ENCODE data around the gene IFT43. TPM values are rescaled to one million over a fixed set of nuclear protein-coding genes. Genes with fewer than 3 reads are reported as not detected.

IFT43 gene
- total RNA-seq, 2 donors from 2014 or later, result 46.3 to 49.6 TPM

GRCh38 chr14:75978249-75978731, 7.3 kb upstream of the IFT43 start:
- no peaks in the 10 kb centered on the region for H3K36me3 Mint-ChIP-seq (ENCODE audit: low read depth)
- no peaks in the 10 kb centered on the region for H3K9me3 Mint-ChIP-seq
- Histone ChIP-seq H3K27me3 (ENCODE audit: control insufficient read depth, insufficient read depth, low read length, poor library complexity, severe bottlenecking) (peaks cover 5% of the 10 kb centered on the region), H3K9ac (ENCODE audit: extremely low read depth, low read length, poor library complexity, severe bottlenecking) (no peak overlapping the region), H3K27ac (ENCODE audit: low read depth, low read length) (no peak overlapping the region), H3K9me3 (ENCODE audit: control insufficient read depth, low read length) (no peaks in the 10 kb centered on the region), H3K36me3 (ENCODE audit: control insufficient read depth, insufficient read depth, low read length) (no peaks in the 10 kb centered on the region), H3K4me1 (ENCODE audit: control insufficient read depth, insufficient read depth, low read length) (no peaks in the 10 kb centered on the region), H3K4me3 (ENCODE audit: low read length) (no peak overlapping the region)
- no peak for TF ChIP-seq CTCF (conservative IDR thresholded peaks at IDR 0.05)
- peak; percentile 56 for DNase-seq
- H3K27ac Mint-ChIP-seq, result no peak overlapping the region
- 89 to 92% methylated on average over 10 of the region's 10 CpGs for WGBS, 2 experiments (ENCODE audit: insufficient coverage in 1 of 2, insufficient read length in 1 of 2)
- peaks cover 56% of the 10 kb centered on the region for H3K4me1 Mint-ChIP-seq
- peaks cover 23% of the 10 kb centered on the region for H3K27me3 Mint-ChIP-seq (ENCODE audit: insufficient read depth)
- no peak overlapping the region for H3K4me3 Mint-ChIP-seq

GRCh38 chr14:75979071-75979571, 6.4 kb upstream of the IFT43 start:
- Mint-ChIP-seq H3K4me1 (peaks cover 55% of the 10 kb centered on the region), H3K4me3 (no peak overlapping the region), H3K9me3 (no peaks in the 10 kb centered on the region), H3K27ac (no peak overlapping the region), H3K27me3 (ENCODE audit: insufficient read depth) (peaks cover 28% of the 10 kb centered on the region), H3K36me3 (ENCODE audit: low read depth) (no peaks in the 10 kb centered on the region)
- Histone ChIP-seq H3K4me3 (ENCODE audit: low read length) (no peak overlapping the region), H3K9ac (ENCODE audit: extremely low read depth, low read length, poor library complexity, severe bottlenecking) (no peak overlapping the region), H3K9me3 (ENCODE audit: control insufficient read depth, low read length) (no peaks in the 10 kb centered on the region), H3K27me3 (ENCODE audit: control insufficient read depth, insufficient read depth, low read length, poor library complexity, severe bottlenecking) (peaks cover 7% of the 10 kb centered on the region), H3K4me1 (ENCODE audit: control insufficient read depth, insufficient read depth, low read length) (no peaks in the 10 kb centered on the region), H3K36me3 (ENCODE audit: control insufficient read depth, insufficient read depth, low read length) (no peaks in the 10 kb centered on the region), H3K27ac (ENCODE audit: low read depth, low read length) (no peak overlapping the region)
- peak; percentile 81 for TF ChIP-seq CTCF (conservative IDR thresholded peaks at IDR 0.05)
- DNase-seq, result peak; percentile 87
- 70 to 77% methylated on average over 9 to 14 of the region's 14 CpGs for WGBS, 2 experiments (ENCODE audit: insufficient coverage in 1 of 2, insufficient read length in 1 of 2)

GRCh38 chr14:75979648-75980565, 5.7 kb upstream of the IFT43 start:
- Histone ChIP-seq H3K9ac (ENCODE audit: extremely low read depth, low read length, poor library complexity, severe bottlenecking) (no peak overlapping the region), H3K27me3 (ENCODE audit: control insufficient read depth, insufficient read depth, low read length, poor library complexity, severe bottlenecking) (peaks cover 7% of the 10 kb centered on the region), H3K4me1 (ENCODE audit: control insufficient read depth, insufficient read depth, low read length) (peaks cover 4% of the 10 kb centered on the region), H3K27ac (ENCODE audit: low read depth, low read length) (no peak overlapping the region), H3K9me3 (ENCODE audit: control insufficient read depth, low read length) (no peaks in the 10 kb centered on the region), H3K36me3 (ENCODE audit: control insufficient read depth, insufficient read depth, low read length) (no peaks in the 10 kb centered on the region), H3K4me3 (ENCODE audit: low read length) (no peak overlapping the region)
- no peak overlapping the region for H3K4me3 Mint-ChIP-seq
- no peaks in the 10 kb centered on the region for H3K9me3 Mint-ChIP-seq
- DNase-seq, result no peak
- H3K27ac Mint-ChIP-seq, result no peak overlapping the region
- no peaks in the 10 kb centered on the region for H3K36me3 Mint-ChIP-seq (ENCODE audit: low read depth)
- 89 to 90% methylated on average over 16 to 27 of the region's 27 CpGs for WGBS, 2 experiments (ENCODE audit: insufficient coverage in 1 of 2, insufficient read length in 1 of 2)
- peaks cover 62% of the 10 kb centered on the region for H3K4me1 Mint-ChIP-seq
- peaks cover 30% of the 10 kb centered on the region for H3K27me3 Mint-ChIP-seq (ENCODE audit: insufficient read depth)
- no peak for TF ChIP-seq CTCF (conservative IDR thresholded peaks at IDR 0.05)
